GM18870 (cell line): ENCODE data around the gene HEATR5A.
"Not testable (repeated sequence)": the region's sequence is repeated elsewhere in the genome, so short reads cannot be mapped to it uniquely, and the experiment has no call there.

Experiments used
- ATAC-seq: cut with Tn5 transposase; IDR thresholded peaks from one replicate; pipeline ENCODE4 v1.9.1; 2021; ENCODE audit warnings: moderate library complexity; ENCODE audit not compliant: unreplicated experiment

HEATR5A gene

DNA sequence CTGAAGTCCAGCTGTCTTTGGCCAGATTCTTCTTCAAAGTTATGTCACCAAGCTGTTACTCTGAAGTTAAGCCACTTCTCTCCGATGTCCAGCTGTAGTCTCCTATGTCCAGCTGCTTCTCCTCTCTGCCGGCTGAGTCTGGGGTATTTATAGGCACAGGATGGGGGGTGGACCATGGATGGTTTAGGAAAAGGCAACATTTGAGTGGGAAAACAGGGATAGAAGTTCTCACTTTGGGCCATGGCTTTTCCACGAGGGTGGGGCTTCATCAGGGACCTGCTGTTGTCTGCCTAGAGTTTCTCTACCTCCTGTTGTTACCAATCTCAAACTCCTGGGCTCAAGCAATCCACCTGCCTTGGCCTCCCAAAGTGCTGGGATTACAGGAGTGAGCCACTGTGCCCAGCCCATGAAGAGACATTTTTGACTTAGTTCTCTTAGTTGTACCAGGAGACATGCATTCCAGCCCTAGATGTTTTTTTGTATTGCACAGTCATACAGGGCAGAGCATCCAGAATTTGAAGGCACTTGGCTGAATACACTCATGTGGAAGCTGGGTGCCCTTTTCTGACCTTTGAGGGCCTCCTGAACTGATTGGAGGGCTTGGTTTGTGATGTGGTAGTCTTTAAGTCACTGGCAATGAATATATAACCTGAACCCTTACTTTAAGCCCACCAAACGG is 132.9 kb downstream of the HEATR5A start:
- no peak for ATAC-seq

DNA sequence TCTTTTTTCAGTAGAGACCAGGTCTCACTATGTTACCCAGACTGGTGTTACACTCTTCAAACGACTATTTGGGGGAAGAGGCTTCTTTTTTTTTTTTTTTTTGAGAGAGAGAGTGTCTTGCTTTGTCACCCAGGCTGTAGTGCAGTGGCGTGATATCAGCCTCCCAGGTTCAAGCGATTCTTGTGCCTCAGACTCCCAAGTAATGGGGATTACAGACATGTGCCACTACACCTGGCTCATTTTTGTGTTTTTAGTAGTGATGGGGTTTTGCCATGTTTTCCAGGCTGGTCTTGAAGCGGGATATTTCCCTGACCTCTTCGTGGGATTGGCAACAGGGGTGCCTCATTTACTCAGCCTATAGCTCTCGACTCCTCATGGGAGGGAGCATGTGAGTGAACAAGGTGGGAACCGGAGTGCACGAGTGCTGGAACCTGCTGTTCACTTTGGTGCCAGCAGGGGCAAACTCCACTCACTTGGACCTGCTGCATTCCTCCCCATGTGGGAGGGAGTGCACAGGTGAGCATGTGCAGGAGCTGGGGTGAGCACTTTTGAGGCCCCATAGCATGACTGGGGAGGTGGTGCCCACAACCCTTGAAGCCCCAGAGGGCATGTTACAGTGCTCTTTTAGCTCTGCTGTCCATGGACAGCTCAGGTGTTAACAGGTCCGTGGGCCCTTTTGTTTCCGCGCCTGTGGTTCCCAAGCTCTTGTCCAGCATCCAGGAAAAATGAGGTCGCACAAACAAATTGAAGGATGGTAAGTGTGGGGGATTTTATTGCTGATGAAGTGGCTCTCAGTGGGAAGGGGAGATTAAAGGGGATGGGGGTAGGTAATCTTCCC is 133.7 kb downstream of the HEATR5A start:
- no peak for ATAC-seq

DNA sequence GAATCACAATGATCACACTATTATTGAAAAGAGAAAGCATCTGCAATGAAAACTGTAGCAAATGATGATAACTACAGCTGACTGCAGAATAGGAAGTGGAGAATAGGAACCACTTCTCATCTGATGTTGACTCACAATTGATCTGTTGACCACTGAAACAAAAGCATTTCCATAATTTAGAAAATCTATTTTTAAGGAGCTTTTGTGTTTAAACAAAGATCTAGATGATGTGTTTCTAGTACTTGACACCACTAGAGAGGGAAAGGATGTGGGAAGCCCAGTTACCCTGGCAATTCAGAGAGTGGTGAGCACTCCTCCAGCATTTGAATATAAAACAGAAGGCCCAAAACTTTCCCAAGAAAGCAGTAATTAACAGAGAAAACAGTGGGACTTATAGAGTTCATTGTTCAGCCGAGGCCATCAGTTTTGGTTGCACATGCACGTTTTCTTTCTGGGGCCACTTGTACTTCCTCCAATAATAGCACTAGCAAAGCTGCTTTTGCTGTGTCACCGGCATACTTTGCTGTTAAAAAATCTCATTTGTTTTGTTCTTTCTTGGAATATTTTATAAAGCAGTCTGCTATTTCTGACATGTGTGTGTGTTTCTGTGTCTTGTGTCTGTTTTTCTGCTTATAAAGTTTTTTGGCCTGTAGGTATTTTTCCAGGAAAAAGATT is 136.6 kb downstream of the HEATR5A start:
- no peak for ATAC-seq

DNA sequence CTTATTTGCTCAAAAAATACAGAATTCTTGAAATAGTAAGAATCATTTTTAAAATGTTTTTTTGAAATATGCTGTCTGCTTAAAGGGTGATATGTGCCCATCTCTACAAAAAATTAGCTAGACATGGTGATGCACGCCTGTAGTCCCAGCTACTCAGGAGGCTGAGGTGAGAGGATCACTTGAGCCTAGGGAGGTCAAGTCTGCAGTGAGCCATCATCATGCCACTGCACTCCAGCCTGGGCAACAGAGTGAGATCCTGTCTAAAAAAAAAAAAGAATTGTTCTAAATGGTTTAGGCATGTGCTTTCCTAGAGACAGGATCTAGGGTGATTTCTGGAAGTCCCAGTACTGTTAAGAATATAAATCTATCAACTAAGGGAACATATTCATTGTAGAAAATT is 137.2 kb downstream of the HEATR5A start:
- ATAC-seq: no peak

DNA sequence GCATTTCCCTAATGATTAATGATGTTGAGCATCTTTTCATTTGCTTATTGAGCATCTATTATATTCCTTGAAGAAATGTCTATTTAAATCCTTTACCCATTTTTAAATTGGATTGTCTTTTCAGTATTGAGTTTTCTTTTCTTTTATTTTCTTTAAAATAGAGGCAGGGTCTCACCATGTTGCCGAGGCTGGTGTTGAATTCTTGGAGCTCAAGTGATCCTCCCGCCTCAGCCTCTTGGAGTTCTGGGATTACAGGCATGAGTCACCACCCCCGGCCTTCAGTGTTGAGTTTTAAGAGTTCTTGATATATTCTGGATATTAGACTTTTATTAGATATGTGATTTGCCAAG is 139.5 kb downstream of the HEATR5A start:
- no peak for ATAC-seq

DNA sequence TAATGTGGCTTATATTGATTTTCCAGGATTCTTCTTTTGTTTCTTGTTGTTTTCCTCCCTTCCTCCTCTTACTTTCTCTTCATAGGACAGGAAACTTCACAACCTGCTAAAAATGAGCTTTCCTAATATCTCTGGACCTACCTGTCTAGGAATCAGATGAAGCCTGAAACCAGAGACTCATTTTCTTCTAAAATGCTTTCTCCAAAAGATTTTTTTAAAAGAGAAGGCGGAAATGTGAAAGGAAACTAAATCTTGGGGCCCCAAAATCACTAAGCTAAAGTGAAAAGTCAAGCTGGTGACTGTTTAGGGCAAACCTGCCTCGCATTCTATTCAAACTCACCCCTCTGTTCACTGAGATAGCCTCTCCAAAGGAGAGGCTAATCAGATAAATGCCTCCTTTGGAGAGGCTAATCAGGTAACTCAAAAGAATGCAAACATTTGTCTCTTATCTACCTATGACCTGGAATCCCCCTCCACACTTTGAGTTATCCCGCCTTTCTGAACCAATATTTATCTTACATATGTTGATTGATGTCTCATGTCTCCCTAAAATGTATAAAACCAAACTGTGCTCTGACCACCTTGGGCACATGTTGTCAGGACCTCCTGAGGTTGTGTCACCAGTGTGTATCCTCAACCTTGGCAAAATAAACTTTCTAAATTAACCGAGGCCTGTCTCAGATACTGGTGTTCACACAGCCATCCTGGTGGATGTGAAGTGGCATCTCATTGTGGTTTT is 140.0 kb downstream of the HEATR5A start:
- no peak for ATAC-seq

DNA sequence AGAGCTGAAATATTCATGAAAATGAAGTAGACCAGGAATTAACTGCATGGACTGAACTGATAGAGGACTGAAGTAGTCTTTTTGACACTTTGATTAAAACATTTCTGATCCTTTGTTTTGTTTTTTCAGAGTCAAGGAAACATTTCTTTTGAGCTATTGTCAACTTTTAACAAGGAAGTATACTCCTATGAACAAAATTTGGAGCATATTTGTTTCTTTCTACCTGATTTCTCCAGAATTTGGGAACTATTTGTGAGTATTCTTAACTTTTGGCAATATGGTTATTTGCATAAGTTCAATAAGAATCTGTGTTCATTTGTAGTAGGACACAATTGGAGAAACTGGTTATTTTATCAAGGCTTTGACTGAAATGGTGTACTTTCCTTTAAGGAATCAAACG is 141.5 kb downstream of the HEATR5A start:
- no peak for ATAC-seq

DNA sequence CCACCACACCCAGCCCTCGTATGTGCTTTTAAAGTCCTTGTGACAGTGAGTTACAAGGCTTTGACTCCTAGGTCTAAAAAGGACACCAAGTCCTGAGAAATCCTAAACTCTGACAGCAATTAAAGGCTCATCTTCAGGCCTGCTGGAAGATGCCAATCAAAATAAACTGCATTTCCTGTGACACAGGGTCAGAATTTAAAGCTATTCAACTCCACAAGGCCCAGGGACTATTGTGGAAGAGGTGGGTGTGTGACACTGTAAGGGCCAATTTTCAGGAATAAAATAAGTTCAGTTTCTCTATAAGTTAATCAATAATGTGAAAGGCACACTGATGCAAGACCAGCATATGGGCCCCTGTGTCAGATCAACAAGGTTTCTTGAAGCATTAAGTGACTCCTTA is 143.3 kb downstream of the HEATR5A start:
- no peak for ATAC-seq

DNA sequence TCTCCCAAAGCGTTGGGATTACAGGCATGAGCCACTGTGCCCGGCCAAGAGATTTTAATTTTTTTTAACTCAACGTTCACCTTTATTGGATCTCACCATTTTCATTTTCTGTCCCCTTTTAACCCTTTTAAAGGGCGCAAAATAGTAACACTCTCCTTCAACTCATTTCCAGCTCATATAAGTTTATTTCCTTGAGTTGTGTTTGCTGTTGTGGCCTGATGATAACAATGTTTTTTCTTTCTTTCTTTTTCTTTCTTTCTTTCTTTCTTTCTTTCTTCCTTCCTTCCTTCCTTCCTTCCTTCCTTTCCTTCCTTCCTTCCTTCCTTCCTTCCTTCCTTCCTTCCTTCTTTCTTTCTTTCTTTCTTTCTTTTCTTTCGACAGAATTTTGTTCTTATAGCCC is 143.9 kb downstream of the HEATR5A start:
- not testable (repeated sequence) for ATAC-seq

DNA sequence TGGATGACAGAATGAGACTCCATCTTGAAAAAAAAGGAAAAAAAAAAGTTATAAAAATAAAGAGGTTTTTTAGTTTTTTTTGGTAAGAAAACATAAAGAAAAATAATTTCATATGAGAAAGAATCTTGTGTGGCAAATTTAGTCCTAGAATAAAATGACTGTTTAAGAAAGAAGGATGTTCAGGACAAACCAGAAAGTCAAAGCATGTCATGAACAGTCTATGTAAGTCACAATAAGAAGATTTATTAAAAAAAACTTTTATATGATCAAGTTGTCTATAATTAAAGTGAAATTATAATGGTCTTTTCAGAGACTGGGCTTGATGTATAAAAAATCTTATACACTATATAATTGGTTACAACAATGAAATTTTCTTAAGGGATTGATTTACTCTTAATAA is 144.6 kb downstream of the HEATR5A start:
- ATAC-seq: no peak

DNA sequence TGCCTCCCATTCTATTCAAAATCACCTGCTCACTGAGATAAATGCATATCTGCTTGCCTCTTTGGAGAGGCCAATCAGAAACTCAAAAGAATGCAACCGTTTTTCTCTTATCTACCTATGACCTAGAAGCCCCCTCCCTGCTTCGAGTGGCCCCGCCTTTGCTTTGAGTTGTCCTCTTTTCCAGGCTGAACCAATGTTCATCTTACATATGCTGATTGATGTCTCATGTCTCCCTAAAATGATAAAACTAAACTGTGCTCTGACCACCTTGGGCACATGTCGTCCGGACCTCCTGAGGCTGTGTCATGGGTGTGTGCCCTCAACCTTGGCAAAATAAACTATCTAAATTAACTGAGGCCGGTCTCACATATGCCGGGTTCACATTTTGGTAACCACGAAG is 148.7 kb downstream of the HEATR5A start:
- no peak for ATAC-seq

DNA sequence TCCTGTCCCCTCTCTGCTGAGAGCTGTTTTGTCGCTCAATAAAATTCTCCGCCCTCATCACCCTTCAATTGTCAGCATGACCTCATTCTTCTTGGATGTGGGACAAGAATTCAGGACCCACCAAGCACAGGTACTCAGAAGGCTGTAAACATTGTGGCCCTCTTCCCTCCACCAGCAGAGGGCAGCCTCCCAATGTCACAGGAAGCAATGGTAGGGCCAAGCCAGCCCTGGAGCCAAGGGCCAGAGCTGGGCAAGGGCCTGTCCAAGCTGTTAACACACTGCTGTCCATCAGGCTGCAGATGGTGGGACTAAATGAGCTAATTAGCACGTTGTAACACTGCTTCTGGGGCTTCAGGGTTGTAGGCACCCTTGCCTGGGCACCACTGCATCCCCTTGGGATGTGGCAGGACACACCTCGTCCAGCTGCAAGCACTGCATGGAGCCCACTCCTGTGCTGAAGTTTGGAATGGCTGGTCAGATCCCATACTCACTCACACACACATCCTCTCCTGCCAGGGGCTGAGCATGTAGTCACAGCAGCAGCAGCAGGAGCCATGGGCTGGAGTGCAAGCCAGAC is 150.1 kb downstream of the HEATR5A start:
- no peak for ATAC-seq

DNA sequence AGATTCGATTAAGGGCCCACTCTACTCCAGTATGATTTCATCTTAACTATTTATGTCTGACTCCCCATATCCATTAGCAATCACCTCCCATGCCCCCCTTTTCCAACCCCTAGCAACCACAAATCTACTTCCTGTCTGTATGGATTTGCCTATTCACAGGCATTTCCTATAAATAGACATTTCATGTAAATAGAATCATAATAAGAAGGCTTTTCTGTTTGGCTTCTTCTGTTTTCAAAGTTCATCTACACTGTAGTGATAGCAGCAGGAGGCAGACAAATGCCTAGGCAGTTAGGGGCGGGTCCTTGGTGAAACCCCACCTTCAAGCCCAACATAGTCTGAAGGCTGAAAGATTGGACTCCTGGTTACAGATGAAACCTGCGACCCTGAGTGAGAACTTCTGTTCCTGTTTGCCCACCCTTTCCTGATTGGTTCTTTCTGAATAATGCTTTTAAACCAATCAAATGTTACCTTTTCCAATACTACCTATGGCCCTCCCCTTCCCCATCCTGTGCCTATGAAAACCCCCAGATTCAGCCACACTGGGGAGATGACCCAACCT is 150.6 kb downstream of the HEATR5A start:
- ATAC-seq: no peak

DNA sequence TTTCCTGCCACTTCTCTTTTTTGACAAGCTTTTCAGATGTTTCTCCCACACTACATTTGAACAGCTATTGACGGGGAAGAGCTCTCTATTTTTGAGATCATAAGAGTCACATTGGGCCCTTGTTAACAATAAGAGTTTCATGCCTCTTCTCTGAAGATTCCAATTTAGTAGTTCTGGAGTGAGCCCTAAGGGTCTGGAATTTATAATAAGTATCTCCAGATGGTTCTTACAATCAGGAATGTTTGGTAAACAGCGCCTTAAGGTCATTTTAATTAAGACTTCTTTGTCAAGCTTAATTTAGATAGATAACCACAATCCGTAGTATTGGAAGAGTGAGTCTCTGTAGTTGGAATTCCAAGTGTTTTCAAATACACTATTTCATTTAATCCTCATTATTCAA is 152.1 kb downstream of the HEATR5A start:
- ATAC-seq: no peak

DNA sequence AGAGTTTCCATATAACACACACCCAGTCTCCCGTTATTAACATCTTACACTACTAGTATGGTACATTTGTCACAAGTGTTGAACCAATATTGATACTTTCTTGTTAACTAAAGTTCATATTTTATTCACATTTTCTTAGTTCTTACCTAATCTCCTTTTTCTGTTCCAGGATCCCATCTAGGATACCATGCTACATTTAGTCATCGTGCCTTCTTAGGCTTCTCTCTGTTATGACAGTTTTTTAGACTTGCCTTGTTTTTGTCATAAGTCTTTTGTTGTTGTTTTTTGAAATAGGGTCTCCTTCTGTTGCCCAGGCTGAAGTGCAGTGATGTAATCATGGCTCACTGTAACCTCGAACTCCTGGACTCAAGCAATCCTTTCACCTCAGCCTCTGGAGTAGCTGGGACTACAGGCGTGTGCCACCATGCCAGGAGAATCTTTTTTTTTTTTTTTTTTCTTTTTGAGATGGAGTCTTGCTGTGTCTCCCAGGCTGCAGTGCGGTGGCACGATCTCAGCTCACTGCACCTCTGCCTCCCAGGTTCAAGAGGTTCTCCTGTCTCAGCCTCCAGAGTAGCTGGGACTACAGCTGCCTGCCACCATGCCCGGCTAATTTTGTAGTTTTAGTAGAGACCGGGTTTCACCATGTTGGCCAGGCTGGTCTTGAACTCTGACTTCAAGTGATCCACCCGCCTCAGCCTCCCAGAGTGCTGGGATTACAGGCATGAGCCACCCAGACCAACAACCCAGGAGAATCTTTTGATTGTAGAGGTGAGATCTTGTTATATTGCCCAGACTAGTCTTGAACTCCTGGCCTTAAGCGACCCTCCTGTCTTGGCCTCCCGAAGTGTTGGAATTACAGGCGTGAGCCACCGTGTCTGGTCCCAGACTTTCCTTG is 153.7 kb downstream of the HEATR5A start:
- ATAC-seq: no peak

DNA sequence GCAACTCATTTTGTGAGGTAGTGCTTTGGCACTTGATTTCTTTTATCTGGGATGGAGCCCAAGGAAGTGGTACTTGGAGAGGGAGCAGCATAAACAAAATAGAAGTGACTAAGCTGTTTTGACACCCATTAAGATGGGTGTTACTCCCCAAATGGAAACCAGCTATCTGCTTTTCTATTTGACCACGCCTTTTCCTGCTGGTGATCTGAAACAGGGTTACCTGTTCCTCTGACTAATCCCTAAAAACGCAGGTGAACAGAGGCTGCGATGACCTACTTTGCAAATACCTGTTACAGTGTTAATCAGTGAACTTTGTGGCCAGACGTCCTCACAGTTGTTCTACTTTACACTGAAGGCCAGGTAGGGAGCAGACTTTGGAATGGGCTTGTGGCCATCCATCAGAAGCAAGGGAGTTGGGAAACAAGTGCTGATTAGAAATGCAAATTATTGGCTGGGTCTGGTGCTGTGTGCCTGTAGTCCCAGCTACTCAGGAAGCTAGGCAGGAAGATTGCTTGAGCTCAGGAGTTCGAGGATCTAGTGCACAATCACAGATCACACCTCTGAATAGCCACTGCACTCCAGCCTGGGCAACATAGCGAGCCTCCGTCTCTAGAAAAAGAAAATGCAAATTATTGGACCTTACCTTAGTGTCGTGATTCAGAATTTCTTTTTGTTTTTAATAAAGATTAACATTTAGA is 154.5 kb downstream of the HEATR5A start:
- no peak for ATAC-seq

DNA sequence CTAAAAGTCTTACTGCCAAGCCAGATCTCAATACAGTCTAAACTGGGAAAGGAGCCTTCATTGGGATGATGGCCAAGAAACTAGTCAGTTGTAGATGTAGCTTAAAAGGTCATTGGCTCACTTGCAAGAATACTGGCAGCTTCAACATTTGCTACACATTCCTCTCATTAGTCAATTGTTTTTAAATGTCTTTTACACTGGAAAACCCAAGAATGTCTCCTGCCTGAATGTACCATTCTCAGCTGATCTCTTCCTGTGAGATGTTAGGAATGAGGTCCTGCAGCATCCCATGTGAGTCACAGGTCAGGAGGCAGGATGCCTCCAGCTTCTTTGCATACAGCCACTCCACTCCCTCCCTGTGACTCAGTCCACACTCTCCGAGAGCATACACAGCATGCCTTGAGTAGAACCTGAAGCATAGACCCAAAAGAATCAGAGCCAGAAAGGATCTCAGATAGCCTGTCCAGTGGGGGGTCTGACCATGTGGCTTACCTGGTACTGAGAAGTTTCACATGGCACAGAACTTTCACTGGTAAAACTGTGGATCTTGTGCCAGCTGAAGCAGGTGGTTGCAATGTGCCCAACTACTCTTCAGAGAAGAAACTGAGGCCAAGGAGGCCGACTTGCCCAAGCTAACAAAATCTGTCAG is 156.7 kb downstream of the HEATR5A start:
- no peak for ATAC-seq

DNA sequence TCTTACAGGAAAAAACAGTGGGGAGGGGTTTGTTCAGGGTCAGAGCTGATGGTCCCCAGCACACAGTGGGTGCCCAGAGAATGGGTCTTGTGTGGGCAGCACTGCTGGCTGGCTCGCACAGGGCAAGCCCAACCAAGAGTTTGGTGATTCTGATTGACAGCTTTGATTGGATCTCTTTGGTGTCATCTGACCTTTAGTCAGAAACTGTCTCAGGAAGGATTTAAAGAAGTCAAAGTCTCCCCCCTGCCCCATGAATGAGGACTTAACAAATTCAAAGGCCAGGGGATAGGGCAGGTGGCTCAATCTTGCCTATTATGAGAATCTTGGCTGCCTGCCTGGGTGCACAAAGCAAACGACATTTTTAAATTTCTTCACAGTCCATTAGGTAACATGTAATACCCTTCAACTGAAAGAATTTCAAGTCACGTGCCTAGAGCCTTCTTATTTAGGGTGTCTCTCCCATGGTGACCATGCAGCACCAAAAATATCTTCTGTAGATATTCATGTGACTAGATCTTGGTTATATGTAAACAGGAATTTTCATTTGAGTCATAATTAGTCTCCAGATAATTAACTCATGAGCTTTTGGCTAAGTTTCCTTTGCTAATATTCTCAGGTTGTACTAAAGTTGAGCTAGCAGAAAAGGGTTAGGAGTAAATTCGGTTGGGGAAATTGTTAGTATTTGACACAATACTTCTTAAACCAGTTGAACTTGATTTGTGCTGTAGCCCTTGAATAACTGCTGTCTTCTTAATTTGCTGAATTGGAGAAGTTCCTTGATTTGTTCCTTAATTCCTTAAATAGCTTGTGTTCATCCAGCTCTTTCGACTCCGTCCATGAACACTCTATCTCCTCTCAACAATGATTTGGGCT is 158.3 kb downstream of the HEATR5A start:
- no peak for ATAC-seq
